GDM1 (cell line): ENCODE results near the gene GRID2.
"Not testable (repeated sequence)": the region's sequence is repeated elsewhere in the genome, so short reads cannot be mapped to it uniquely, and the experiment has no call there.

Experiments used
- DNase-seq: peaks from one replicate; lab custom pipeline; 2025; lab: John Stamatoyannopoulos, UW

GRID2 gene

GRCh38 chr4:93317561-93317960, 1013.8 kb downstream of the GRID2 start:
- no peak for DNase-seq

GRCh38 chr4:93319041-93319440, 1015.3 kb downstream of the GRID2 start:
- DNase-seq, result no peak

DNA sequence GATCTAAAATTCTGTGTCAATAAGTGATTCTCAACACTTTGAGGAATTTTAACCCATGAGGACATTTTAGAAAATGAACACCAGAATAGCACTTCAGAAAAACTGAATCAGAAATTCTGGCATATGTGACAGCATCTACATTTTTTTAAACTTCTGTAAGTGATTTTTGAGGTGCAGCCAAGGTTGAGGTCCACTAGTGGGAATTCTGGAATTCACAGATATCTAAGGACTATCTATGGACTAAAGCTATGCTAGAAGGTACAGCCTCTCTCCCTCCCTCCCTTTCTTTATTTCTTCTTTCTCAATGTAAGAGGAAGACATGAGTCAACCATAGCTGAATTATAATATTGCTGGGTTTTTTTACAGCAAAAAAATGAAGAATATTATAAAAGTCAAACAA, 1016.6 kb downstream of the GRID2 start:
- DNase-seq, result no peak

DNA sequence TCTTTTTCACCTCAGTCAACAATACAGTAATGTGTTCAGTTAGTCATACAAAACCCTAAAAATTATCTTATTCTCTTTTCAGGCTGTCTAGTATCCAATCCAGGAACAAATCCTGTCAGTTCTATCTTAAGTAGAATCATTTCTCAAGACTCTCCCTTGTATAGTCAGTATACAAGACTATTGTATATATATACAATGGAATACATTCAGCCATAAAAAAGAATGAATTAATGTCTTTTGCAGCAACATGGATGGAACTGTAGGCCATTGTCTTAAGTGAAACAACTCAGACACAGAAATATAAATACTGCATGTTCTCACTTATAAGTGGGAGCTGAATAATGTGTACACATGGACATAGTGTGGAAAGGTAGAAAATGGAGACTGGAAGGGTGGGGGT, 1023.6 kb downstream of the GRID2 start:
- DNase-seq, result no peak

DNA sequence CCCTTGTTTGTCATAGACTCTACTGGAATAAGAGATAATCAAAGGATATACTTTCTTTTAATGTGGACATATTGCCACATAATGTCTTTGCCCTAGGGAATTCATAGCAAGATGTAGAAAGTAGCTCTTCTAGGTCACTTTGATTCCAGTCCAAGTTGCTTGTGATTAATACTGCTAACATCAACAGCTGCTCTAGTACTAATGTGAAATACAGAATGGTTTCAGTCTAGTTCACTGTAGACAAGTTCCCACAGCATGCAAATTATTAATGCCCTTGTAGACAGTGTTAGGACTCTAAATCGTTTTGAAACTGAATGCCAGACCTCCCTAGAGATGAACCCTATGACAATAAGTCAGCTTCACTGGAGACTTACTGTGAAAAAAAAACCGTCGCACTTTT, 1030.2 kb downstream of the GRID2 start:
- DNase-seq, result no peak

DNA sequence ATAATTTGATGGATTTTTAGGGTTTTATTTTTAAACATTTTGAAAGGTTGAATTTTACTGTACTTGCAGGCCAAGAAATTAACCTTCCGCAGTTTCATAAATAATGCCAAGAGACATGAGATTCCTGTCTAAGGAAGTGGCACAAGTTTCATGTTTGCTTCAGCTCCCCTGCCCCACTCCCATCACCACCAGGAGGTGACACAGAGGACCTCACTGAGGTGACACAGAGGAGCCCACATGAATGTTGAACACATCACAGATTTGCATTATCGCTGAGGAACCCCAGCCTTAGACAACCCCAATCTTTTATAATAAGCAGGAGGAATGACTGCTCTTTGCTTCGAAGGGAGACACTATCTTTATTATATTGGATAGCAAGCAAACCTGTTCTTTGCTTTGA, 1033.4 kb downstream of the GRID2 start:
- DNase-seq, result no peak

DNA sequence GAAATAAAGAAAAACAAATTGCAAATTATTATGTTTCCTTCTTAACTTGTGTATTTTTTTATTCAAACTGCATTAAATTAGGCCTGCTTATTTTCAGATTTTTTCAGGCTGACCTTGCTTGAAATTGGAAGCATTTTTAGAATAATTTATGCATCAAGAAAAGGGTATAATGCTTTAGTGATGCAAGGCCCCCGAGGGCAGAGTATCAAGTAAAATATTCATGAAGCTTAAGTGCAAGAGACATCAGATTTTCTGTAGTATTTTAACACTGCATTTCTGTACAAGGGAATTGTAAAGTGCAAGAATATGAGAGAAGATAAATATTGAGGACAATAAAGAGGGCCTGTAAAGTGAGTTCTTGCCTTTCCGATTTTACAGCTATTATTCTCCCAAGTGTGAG, 1039.0 kb downstream of the GRID2 start:
- DNase-seq, result no peak

DNA sequence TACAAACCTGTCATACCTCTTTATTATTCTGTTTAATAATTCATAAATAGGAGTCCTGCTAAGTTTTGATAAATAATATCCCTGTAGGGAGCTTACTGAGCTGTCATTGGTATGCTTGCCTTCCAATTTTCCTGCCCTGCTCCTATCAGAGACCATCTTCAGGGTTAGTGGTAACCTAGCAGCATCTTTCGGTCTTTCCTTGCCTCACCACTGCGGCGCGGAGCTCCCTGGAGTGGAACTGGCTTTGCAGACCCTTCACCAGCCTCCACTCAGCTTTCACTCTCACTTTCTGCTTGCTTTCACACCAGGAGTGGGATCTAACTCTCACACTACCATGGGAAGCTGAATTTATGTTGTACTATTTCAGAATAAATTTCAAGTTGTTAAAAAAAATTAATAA, 1043.1 kb downstream of the GRID2 start:
- DNase-seq, result no peak

- no peak for DNase-seq
These were observed 1045.1 kb downstream of the GRID2 start for GRCh38 chr4:93348896-93349295.

GRCh38 chr4:93351846-93352245, 1048.1 kb downstream of the GRID2 start:
- DNase-seq, result no peak

DNA sequence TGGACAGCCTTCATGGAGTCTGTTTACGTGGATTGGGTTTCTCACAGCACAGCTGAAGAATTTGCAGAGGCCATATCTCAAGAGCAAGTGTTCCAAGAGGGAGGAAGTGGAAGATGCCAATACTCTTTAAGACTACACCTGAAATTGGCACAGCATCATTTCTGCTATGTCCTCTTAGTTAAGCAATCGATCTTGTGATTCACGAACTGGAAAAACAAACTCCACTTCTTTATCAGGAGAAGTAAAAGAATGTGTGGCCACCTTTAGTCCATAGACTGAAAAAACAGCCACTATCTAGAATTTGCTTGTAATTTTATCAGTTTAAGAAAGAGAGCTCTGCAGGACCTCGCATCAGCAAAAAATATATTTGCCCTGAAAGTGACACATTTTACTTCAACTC, 1051.6 kb downstream of the GRID2 start:
- no peak for DNase-seq

GRCh38 chr4:93359586-93359985, 1055.8 kb downstream of the GRID2 start:
- DNase-seq, result no peak

GRCh38 chr4:93366169-93366755, 1062.5 kb downstream of the GRID2 start:
- not testable (repeated sequence) for DNase-seq

- DNase-seq, result no peak
These were observed 1065.2 kb downstream of the GRID2 start for GRCh38 chr4:93368968-93369367.

DNA sequence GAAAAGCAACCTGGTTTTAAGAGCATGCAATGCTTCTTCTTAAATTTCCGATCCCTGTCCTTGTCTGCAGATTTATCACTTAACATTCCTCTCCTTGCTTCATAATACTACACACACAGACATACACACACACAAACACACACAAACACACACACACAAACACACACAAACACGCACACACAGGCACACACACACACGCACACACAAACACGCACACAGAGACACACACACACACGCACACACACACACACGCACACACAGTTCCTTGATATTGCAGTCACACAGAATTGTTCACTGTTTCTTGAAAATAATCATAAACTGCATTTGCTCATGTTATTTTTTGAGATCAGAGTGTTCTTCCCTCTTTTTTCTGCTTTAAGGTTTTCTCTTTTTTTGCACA, 1066.5 kb downstream of the GRID2 start:
- no peak for DNase-seq

DNA sequence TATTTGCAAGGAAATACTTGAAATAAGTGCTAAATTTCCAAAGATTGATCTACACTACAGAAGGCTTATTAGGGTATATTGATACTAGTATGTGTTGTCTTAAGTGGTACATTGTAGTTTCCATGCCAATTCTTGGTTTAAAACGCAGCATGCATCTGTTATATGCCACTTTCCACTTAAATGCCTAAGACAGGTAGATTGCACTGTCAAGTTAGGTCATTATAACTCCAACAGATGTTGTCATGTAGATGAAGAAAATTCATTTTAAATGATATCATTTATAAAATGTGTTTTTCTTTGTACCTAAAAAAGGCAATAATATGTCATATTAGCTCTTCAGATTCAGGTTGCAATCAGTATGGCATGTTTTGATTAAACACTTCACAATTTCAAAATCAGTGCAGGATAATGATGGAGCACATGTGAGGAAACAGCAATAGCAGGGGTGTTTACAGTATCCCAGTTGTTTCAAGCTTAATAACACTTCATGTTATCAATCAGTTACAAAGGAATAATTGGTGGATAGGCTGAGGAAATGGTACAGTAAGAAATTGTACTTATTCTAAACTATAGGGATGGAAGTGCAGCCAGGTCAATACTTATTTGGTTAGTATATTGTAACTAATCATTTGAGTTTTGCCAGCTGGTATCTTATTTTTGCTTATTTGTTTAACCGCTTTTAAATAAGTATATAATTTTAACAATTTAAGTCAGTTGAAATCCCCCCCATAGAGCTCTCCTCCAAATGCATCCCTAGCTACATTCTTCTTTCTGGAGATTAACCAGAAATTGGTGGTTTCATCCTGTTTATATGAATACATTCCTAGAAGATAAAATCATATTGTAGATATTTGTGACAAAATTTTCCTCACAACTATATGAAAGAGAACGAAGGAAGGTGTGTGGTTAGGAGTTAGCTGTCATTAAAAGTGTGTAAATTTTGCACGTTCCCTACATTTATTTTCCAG, 1070.4 kb downstream of the GRID2 start:
- no peak for DNase-seq

- DNase-seq, result no peak
These were observed 1080.5 kb downstream of the GRID2 start for GRCh38 chr4:93384241-93384640.

DNA sequence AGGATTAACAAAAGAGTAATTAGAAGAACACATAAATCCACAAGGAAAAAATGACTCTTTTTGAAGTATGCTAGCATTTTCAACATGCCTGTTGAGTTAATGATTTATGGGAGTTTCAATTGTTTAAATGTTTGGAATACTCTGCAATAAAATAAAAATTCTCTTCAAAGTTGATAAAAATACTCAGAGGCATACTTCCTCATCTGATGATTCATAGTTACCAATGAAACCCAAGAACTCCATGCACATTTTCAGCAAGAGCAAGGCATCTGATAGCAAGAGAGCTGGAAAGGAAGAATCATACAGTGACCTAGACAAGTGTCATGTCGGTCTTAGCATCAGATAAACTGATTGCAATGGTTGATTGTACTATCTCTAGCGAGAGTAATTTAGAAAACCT, 1081.1 kb downstream of the GRID2 start:
- no peak for DNase-seq

DNA sequence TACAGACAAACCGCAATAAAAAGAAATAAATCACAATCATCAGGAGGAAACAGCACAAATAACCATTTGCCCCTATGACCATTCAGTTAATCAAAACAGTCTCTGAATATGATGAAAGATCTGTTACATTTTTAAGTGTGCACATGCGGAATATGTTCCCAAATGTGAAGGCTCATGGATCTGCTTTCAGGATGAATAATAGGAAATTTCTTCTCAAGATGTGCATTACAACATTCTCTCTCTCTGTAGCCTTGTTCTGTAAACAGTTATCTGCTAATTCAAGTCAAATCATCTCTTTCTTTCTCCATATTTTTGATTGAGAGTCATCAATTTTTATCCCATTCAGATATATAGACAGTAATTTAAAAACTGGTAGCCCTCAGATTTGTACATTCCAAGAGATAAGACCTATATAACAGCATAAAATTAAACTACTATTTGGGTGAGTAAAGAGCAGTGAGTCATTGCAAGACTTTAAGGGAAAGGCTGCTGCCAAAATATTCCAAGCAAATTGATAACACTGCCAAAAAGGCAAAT, 1090.8 kb downstream of the GRID2 start:
- DNase-seq, result no peak

DNA sequence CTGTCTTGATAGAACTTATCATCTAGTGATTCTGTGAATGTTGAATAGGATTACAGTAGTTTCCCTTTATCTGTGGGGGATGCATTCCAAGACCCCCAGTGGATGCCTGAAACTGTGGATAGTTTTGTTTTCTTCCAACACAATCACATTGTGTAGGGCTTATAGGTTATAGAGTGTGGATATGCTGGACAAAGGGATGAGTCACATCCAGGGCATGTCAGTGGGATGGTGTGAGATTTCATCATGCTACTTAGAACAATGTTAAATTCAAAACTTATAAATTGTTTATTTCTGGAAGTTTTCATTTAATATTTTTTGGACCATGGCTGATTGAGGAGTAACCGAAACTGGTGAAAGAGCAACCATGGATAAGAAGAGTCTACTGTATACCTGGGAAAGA, 1092.5 kb downstream of the GRID2 start:
- DNase-seq, result no peak

- DNase-seq, result no peak
These were observed 1099.8 kb downstream of the GRID2 start for GRCh38 chr4:93403571-93403970.

DNA sequence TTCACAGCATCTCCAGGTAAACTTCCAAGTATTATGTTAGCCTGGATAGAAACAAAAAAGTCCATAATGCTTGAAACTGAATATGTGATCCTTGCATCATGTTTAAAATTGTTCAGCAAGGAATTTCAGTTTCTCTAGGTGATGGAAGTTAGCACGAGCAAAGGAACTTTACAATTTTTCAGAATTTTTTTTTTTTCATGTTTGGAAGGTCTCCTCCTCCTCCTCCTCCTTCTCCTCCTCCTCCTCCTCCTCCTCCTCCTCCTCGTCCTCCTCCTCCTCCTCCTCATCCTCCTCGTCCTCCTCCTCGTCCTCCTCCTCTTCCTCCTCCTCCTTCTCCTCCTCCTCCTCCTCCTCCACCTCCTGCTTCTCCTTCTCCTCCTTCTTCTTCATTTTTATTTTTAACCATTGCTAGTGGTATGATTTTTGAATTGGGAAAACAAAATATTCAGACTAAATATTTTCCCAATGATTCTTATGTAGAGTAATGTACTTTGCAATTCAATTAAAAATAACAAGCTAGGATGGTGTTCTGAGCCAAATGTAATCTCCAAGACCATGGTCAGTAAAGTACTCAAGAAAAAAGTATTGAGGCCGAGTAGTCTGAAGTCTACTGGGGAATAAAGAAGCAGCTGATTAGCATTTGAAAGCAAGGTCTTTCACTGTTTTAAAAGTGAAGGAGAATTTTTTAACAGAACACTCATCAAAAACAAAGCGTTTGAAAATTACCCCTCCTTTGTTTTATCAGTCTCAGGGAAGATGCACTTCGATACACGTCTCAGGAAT, 1103.9 kb downstream of the GRID2 start:
- DNase-seq, result no peak

- DNase-seq, result no peak
These were observed 1105.3 kb downstream of the GRID2 start for GRCh38 chr4:93409035-93409434.
